22Rv1 (cell line): ENCODE data around the gene CAMTA1.

Experiments
- CTCF ChIP-seq: fragments of 450-650 bp; IDR thresholded peaks from 2 replicates; pipeline ENCODE4 v1.5.1; 2017; ENCODE audit warnings: mild to moderate bottlenecking
- ZFX ChIP-seq: fragments of 450-650 bp; IDR thresholded peaks from 2 replicates; pipeline ENCODE4 v1.6.1; 2017; ENCODE audit warnings: antibody characterized with exemption, borderline replicate concordance

- TF ChIP-seq CTCF, result no peak
- no peak for TF ChIP-seq ZFX
Observed at GRCh38 chr1:7519861-7520395, 734.7 kb downstream of the CAMTA1 start.
